ENCODE data around the gene MYBPH. TPM values are rescaled to one million over a fixed set of nuclear protein-coding genes. Genes with fewer than 3 reads are reported as not detected.

Gene MYBPH
- total and polyA plus RNA-seq, 2 donors (not counting 3 experiments of a cell fraction or from before 2014, with no cell fraction given), result not detected

- FAIRE-seq, result no peak
- H3K4me2 ChIP-seq (ENCODE audit: insufficient read depth, low read length), result no peak overlapping the region
- H3K27me3 ChIP-seq (ENCODE audit: control insufficient read depth in 2 of 2, insufficient read depth in 2 of 2, low read length in 2 of 2), result peaks cover 6 to 20% of the 10 kb centered on the region in 2 experiments
- H3K4me1 ChIP-seq (ENCODE audit: control insufficient read depth, extremely low read depth, insufficient read depth, low read length), result no peaks in the 10 kb centered on the region
- no peak overlapping the region for H2AFZ ChIP-seq (ENCODE audit: low read depth, low read length)
- CTCF ChIA-PET, result interaction anchor here (1.4 to 2.2 kb wide), 2 partner anchors 10 to 29 kb away, joined by 3 to 11 read pairs; no protein-coding TSS in a partner anchor
- intact Hi-C loops (cut with micrococcal nuclease), result no loop called here
- no TSS peak for BruUV-seq (replicated peaks)
- no peaks in the 10 kb centered on the region for H3K9me1 ChIP-seq (replicated peaks; ENCODE audit: control insufficient read depth, extremely low read depth, insufficient read depth, low read length)
- no peak for DNase-seq (ENCODE audit: low read depth, low spot score)
- no peaks in the 10 kb centered on the region for H3K79me2 ChIP-seq (ENCODE audit: control insufficient read depth, insufficient read depth, low read length)
- no peaks in the 10 kb centered on the region for H4K20me1 ChIP-seq (replicated peaks; ENCODE audit: control insufficient read depth, extremely low read depth, insufficient read depth, low read length)
- no peaks in the 10 kb centered on the region for H3K36me3 ChIP-seq (ENCODE audit: control insufficient read depth in 2 of 2, extremely low read depth in 1 of 2, insufficient read depth in 2 of 2, low read length in 2 of 2)
- POLR2A ChIA-PET, result no interaction called here
- TF ChIP-seq FOS (IDR thresholded peaks at IDR 0.05; ENCODE audit: borderline replicate concordance, insufficient read depth, low read length), result no peak
- no peak for TF ChIP-seq CTCF (IDR thresholded peaks at IDR 0.05; ENCODE audit: extremely low read depth in 1 of 2, insufficient read depth in 1 of 2, low read depth in 1 of 2, low read length in 2 of 2)
- no peak for TF ChIP-seq POLR2AphosphoS5 (IDR thresholded peaks at IDR 0.05; ENCODE audit: insufficient read depth, low read depth, low read length)
- no peak for TF ChIP-seq MYC (IDR thresholded peaks at IDR 0.05; ENCODE audit: low read depth, low read length)
- no peak for TF ChIP-seq JUN (IDR thresholded peaks at IDR 0.05; ENCODE audit: borderline replicate concordance, insufficient read depth, insufficient read length, low read depth)
- no peak for TF ChIP-seq POLR2A (IDR thresholded peaks at IDR 0.05; ENCODE audit: low read depth, low read length)
- no peak overlapping the region for H3K4me3 ChIP-seq (replicated peaks in 1 of 3; ENCODE audit: insufficient read depth in 1 of 3, low read depth in 1 of 3, low read length in 3 of 3)
- no peak overlapping the region for H3K27ac ChIP-seq (ENCODE audit: insufficient read depth, low read depth, low read length)
- dilution Hi-C loops (cut with MboI; ENCODE audit: extremely low pct_ligation_motif_present, low sequenced_read_pairs), result no loop called here
- no peaks in the 10 kb centered on the region for H3K9me3 ChIP-seq (replicated peaks; ENCODE audit: control insufficient read depth, insufficient read depth, low read length)
- H3K9ac ChIP-seq (replicated peaks; ENCODE audit: extremely low read depth, insufficient read depth, low read length), result no peak overlapping the region
Measured at GRCh38 chr1:203142684-203143408, 32.8 kb downstream of the MYBPH start.

Data from endothelial cell of umbilical vein (primary cell).